GM18870 (cell line): ENCODE measurements around the gene BMP7.
"Not testable (repeated sequence)": the region's sequence is repeated elsewhere in the genome, so short reads cannot be mapped to it uniquely, and the experiment has no call there.

ENCODE experiments used
- ATAC-seq: cut with Tn5 transposase; IDR thresholded peaks from one replicate; pipeline ENCODE4 v1.9.1; 2021; ENCODE audit warnings: moderate library complexity; ENCODE audit not compliant: unreplicated experiment

BMP7 gene

GRCh38 chr20:57267158-57267821 lies 849 bp upstream of the BMP7 start:
- ATAC-seq: no peak

GRCh38 chr20:57265997-57266290 lies 497 bp downstream of the BMP7 start:
- ATAC-seq: no peak

- no peak for ATAC-seq
Measured at GRCh38 chr20:57265336-57265996, 975 bp downstream of the BMP7 start.

GRCh38 chr20:57264908-57265335 lies 1.5 kb downstream of the BMP7 start:
- ATAC-seq: not testable (repeated sequence)

- no peak for ATAC-seq
Measured at GRCh38 chr20:57263801-57264792, 2.3 kb downstream of the BMP7 start.

GRCh38 chr20:57262784-57263609 lies 3.4 kb downstream of the BMP7 start:
- ATAC-seq: no peak

GRCh38 chr20:57262301-57262700 lies 4.1 kb downstream of the BMP7 start:
- no peak for ATAC-seq

GRCh38 chr20:57261457-57262251 lies 4.8 kb downstream of the BMP7 start:
- no peak for ATAC-seq

- ATAC-seq: no peak
Measured at GRCh38 chr20:57260934-57261333, 5.5 kb downstream of the BMP7 start.

- no peak for ATAC-seq
Measured at GRCh38 chr20:57259938-57260921, 6.2 kb downstream of the BMP7 start.

GRCh38 chr20:57259121-57259937 lies 7.1 kb downstream of the BMP7 start:
- ATAC-seq: no peak

- ATAC-seq: no peak
Measured at GRCh38 chr20:57257701-57258453, 8.6 kb downstream of the BMP7 start.

GRCh38 chr20:57256908-57257307 lies 9.5 kb downstream of the BMP7 start:
- no peak for ATAC-seq

GRCh38 chr20:57256205-57256604 lies 10.2 kb downstream of the BMP7 start:
- ATAC-seq: no peak

GRCh38 chr20:57255183-57255582 lies 11.3 kb downstream of the BMP7 start:
- ATAC-seq: no peak

GRCh38 chr20:57252559-57253162 lies 13.8 kb downstream of the BMP7 start:
- no peak for ATAC-seq

GRCh38 chr20:57251949-57252348 lies 14.5 kb downstream of the BMP7 start:
- ATAC-seq: no peak
